K562 (cell line): ENCODE results near the gene SNAPC3. TPM values are rescaled to one million over a fixed set of nuclear protein-coding genes. Genes with fewer than 3 reads are reported as not detected.

ENCODE experiments used
- ATAC-seq: fragments of 200-7000 bp; cut with Tn5 transposase; 3 replicates; pipeline ENCODE4 v1.9.1; 2020; ENCODE audit warnings: moderate library complexity
- BruUV-seq: library from RNA; stranded (reverse); fragments of 400-500 nt; replicated peaks from 2 replicates; lab custom pipeline; 2021; lab: Mats Ljungman, UMichigan
- CTCF ChIA-PET: fragments of 300-600 bp; formaldehyde crosslinking; extraction: SDS; loops from one replicate; lab custom pipeline; 2021; ENCODE audit warnings: low intra/inter-chr PET ratio; lab: Yijun Ruan, JAX
- POLR2A ChIA-PET: fragments of 300-600, 350-650 bp; sonication (Branson Sonifier 250); formaldehyde crosslinking; extraction: SDS; loops from one replicate; lab custom pipeline; 2021; ENCODE audit warnings: antibody characterized with exemption, inconsistent platforms; lab: Yijun Ruan, JAX
- DNase-seq, 4 experiments: peaks; one replicate each; pipeline versions ENCODE4 v3.0.0 to v3.0.0-alpha.2; 2011 to 2018; ENCODE audit warnings: low spot score in 3 of 4, mixed read lengths in 3 of 4; ENCODE audit errors: extremely low read depth in 1 of 4
- FAIRE-seq: peaks from 2 replicates; lab custom pipeline; 2011; peaks lifted over from hg19 to GRCh38; lab: Jason Lieb, UNC
- H2AFZ ChIP-seq: 2 replicates; pipeline ENCODE4 v1.6.0; 2011; ENCODE audit warnings: low read depth, low read length, control low read depth, inconsistent platforms
- H3K27ac ChIP-seq: fragments of 200-600 bp; 3 replicates; pipeline ENCODE4 v1.8.0; 2011; ENCODE audit warnings: low read depth, mild to moderate bottlenecking, control low read depth, inconsistent platforms, low read length, moderate library complexity, mixed read lengths; ENCODE audit errors: extremely low read depth
- H3K27me3 ChIP-seq, 2 experiments: fragments of 300-600 bp in 1 of 2; 2 replicates in 1 of 2; 3 replicates in 1 of 2; pipeline versions ENCODE4 v1.6.0 to v1.8.0; 2011; ENCODE audit warnings: inconsistent platforms in 2 of 2, low read length in 2 of 2, mild to moderate bottlenecking in 1 of 2, mixed read lengths in 1 of 2, moderate library complexity in 1 of 2; ENCODE audit not compliant: control insufficient read depth in 2 of 2, insufficient read depth in 2 of 2
- H3K36me3 ChIP-seq: fragments of 300-600 bp; 3 replicates; pipeline ENCODE4 v1.8.0; 2011; ENCODE audit warnings: mild to moderate bottlenecking, low read length, inconsistent platforms; ENCODE audit not compliant: control insufficient read depth, insufficient read depth
- H3K4me1 ChIP-seq, 2 experiments: fragments of 200-600 bp in 1 of 2; replicated peaks in 1 of 2; 2 replicates in 1 of 2; 3 replicates in 1 of 2; pipeline versions ENCODE4 v1.5.1 to v1.8.0; 2011; ENCODE audit warnings: inconsistent platforms in 2 of 2, low read length in 2 of 2, mild to moderate bottlenecking in 1 of 2, mixed read lengths in 1 of 2, moderate library complexity in 1 of 2; ENCODE audit not compliant: control insufficient read depth in 2 of 2, insufficient read depth in 2 of 2
- H3K4me2 ChIP-seq: 2 replicates; pipeline ENCODE4 v1.6.1; 2011; ENCODE audit warnings: low read length, control low read depth, inconsistent platforms, mixed read lengths; ENCODE audit not compliant: insufficient read depth
- H3K4me3 ChIP-seq: fragments of 200-600 bp; sonication (generic), shearing (Covaris generic); 2 replicates; pipeline ENCODE4 v1.5.1; 2016; ENCODE audit warnings: control low read depth, inconsistent platforms
- H3K79me2 ChIP-seq: fragments of 200-600 bp; 3 replicates; pipeline ENCODE4 v1.8.0; 2011; ENCODE audit warnings: low read length, inconsistent platforms; ENCODE audit not compliant: control insufficient read depth, insufficient read depth
- H3K9ac ChIP-seq, 2 experiments: 2 replicates each; pipeline versions ENCODE4 v1.6.0 to v1.6.1; 2011; ENCODE audit warnings: low read depth in 2 of 2, low read length in 2 of 2, control low read depth in 1 of 2, inconsistent platforms in 1 of 2, mild to moderate bottlenecking in 1 of 2, mixed read lengths in 1 of 2; ENCODE audit not compliant: insufficient read depth in 1 of 2
- H3K9me1 ChIP-seq: one replicate; pipeline ENCODE4 v1.6.0; 2011; ENCODE audit warnings: inconsistent platforms, mild to moderate bottlenecking, low read length, moderate library complexity; ENCODE audit not compliant: control insufficient read depth, insufficient read depth
- H3K9me3 ChIP-seq: replicated peaks from 2 replicates; pipeline ENCODE4 v1.5.1; 2011; ENCODE audit warnings: low read depth, low read length, inconsistent platforms; ENCODE audit not compliant: control insufficient read depth, insufficient read depth
- H4K20me1 ChIP-seq: replicated peaks from 2 replicates; pipeline ENCODE4 v1.6.1; 2011; ENCODE audit warnings: low read length, inconsistent platforms, mixed read lengths; ENCODE audit not compliant: control insufficient read depth, insufficient read depth
- C11orf30 ChIP-seq: fragments of 450-650 bp; IDR thresholded peaks from 2 replicates; pipeline ENCODE4 v1.6.1; 2016; ENCODE audit warnings: low read depth, mild to moderate bottlenecking
- ZNF316 ChIP-seq: fragments of 450-650 bp; IDR thresholded peaks from 2 replicates; pipeline ENCODE4 v1.6.1; 2016
- ZNF318 ChIP-seq, 2 experiments: fragments of 450-650 bp; IDR thresholded peaks; 2 replicates each; pipeline ENCODE4 v1.6.1; 2016; ENCODE audit warnings: mild to moderate bottlenecking in 2 of 2, borderline replicate concordance in 1 of 2, low read depth in 1 of 2, moderate library complexity in 1 of 2
- WGBS: fragments of 100-300 bp; shearing (Covaris generic); methylation state at CpG from one replicate; pipeline ENCODE4 v1.1.6; 2016; ENCODE audit warnings: low coverage, mixed read lengths; ENCODE audit not compliant: insufficient coverage; ENCODE audit errors: missing lambda C conversion rate; 5-methylcytosine and 5-hydroxymethylcytosine counted together
- in situ Hi-C: fragments of 300-500 bp; cut with MboI; formaldehyde crosslinking; loops from 4 replicates; pipeline ENCODE4 v1.15.0; 2018; ENCODE audit warnings: inconsistent platforms, mixed read lengths
- intact Hi-C: fragments of 100-400 bp; cut with micrococcal nuclease; formaldehyde crosslinking; loops from 2 replicates; pipeline ENCODE4 v1.14.2; 2022
- polyA plus RNA-seq, 8 experiments: library from polyadenylated mRNA; depleted of rRNA in 4 of 8; stranded (reverse) in 5 of 8; unstranded in 3 of 8; fragments of >200 nt; fragmentation: Nextera tagmentation in 2 of 8; fragmentation: Illumina TruSeq in 1 of 8; extraction: Ambion mirVana in 2 of 8; extraction: Trizol in 1 of 8; gene quantifications; 2 replicates each; pipeline versions ENCODE4 v1.2.1 to v1.2.3, GENCODE V29; 2011 to 2014; ENCODE audit warnings: inconsistent platforms in 1 of 8, missing spikeins in 1 of 8
- total RNA-seq, 7 experiments: library from RNA; depleted of rRNA in 6 of 7; stranded (reverse); fragments of >200 nt in 6 of 7; fragmentation: Illumina TruSeq in 2 of 7; extraction: Trizol in 2 of 7; gene quantifications; 2 replicates each; pipeline versions ENCODE4 v1.2.1 to v1.2.3, GENCODE V29; 2011 to 2021; ENCODE audit warnings: low replicate concordance in 1 of 7

Gene SNAPC3
- total and polyA plus RNA-seq, 9 of the 15 experiments (the other 6 are each of a cell fraction or from before 2014, with no cell fraction given): 2.3 to 38.9 (median 19.8) TPM

- H4K20me1 ChIP-seq: no peaks in the 10 kb centered on the region
- POLR2A ChIA-PET: interaction anchor here (0.7 kb wide), 1 partner anchor 26 kb away, joined by 3 read pairs; no protein-coding TSS in a partner anchor
These were observed 8.5 kb downstream of the SNAPC3 start for GRCh38 chr9:15430920-15431844.

More at GRCh38 chr9:15430920-15431844, 8.5 kb downstream of the SNAPC3 start:
- ATAC-seq: peak; percentile 53; the same call in 2 of the 3 replicates
- BruUV-seq: no TSS peak
- H3K4me3 ChIP-seq: no peak overlapping the region
- no peak for FAIRE-seq
- peaks cover 74% of the 10 kb centered on the region for H3K79me2 ChIP-seq
- intact Hi-C loops (no loop called here), in situ Hi-C loops (no loop called here)
- H2AFZ ChIP-seq: no peak overlapping the region
- 61% methylated on average over 3 of the region's 5 CpGs for WGBS
- TF ChIP-seq ZNF316 (peak; percentile 15; the same call in 1 of the 2 replicates), ZNF318 (IDR thresholded peaks at IDR 0.05; ENCODE audit: borderline replicate concordance in 1 of 2, low read depth in 1 of 2) (no peak), C11orf30 (peak; percentile 34; the same call in 1 of the 2 replicates)
- CTCF ChIA-PET: no interaction called here
- DNase-seq: no peak
- H3K27me3 ChIP-seq: no peaks in the 10 kb centered on the region
- no peak overlapping the region for H3K4me2 ChIP-seq
- peaks cover 67% of the 10 kb centered on the region; the same call in 2 of the 3 replicates for H3K36me3 ChIP-seq
- no peak overlapping the region for H3K27ac ChIP-seq
- H3K9ac ChIP-seq: no peak overlapping the region
- no peaks in the 10 kb centered on the region for H3K9me1 ChIP-seq
- H3K4me1 ChIP-seq: peaks cover 2 to 3% of the 10 kb centered on the region in 2 experiments; a peak in 3 of 5 replicates
- H3K9me3 ChIP-seq: no peaks in the 10 kb centered on the region
